ENCODE data around the gene OR10H1.
"Not testable (repeated sequence)": the region's sequence is repeated elsewhere in the genome, so short reads cannot be mapped to it uniquely, and the experiment has no call there.

The OR10H1 gene

DNA sequence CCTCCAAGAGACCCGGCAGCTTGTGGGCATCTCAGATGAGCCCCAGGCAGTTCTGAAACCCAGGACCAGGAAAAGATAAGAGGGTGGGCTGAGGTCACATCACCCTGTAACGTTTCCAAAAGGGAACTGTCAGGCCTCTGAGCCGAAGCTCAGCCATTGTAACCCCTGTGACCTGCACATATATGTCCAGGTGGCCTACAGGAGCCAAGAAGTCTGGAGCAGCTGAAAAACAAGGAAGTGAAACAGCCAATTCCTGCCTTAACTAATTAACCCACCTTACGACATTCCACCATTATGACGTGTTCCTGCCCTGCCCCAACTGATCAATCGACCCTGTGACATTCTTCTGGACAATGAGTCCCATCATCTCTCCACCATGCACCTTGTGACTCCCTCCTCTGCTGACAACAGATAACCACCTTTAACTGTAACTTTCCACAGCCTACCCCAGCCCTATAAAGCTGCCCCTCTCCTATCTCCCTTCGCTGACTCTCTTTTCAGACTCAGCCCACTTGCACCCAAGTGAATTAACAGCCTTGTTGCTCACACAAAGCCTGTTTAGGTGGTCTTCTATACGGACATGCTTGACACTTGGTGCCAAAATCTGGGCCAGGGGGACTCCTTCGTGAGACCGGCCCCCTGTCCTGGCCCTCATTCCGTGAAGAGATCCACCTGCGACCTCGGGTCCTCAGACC, 13.3 kb upstream of the OR10H1 start:
- DNase-seq: not testable (repeated sequence)

DNA sequence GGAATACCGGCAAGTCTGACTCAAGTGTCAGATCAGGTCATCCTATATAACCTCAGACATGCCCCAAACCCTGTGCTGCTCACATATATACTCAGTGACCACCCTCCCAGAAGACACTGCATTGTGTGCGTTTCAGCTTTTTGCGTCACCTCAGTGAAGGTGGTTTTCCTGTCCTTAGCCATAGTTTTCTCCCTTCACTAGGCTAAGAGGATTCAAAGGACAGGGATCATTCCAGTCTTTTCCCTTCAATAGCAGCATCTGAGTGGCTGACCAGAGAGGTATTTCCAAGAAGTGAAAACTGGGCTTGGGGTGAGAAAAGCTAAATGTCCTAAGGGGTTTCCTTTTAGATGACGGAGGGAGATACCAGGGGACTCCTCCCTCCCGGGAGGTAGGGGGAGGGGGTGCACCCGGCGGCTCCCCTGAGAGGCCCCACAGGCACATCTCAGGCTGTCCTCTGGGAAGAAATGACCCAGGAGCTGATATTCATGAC, 12.7 kb upstream of the OR10H1 start:
- no peak for DNase-seq

DNA sequence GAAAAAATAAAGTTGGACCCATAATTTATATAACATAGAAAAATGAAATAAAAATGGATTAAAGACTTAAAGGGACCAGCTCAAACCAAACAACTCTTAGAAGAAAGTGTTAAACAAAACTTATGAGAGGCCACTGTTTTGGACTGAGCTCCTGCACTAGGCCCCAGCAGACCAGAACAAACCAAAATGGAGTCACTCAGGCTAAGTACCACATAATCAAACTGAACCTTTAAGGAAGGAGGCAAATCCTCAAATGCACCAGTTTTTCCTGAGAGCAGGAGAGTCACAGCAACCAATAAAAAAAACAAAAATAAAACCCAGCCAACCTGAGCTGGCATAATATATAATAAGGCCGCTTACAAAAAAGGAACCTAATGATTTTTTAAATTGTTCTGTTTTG, 10.3 kb upstream of the OR10H1 start:
- no peak for DNase-seq

DNA sequence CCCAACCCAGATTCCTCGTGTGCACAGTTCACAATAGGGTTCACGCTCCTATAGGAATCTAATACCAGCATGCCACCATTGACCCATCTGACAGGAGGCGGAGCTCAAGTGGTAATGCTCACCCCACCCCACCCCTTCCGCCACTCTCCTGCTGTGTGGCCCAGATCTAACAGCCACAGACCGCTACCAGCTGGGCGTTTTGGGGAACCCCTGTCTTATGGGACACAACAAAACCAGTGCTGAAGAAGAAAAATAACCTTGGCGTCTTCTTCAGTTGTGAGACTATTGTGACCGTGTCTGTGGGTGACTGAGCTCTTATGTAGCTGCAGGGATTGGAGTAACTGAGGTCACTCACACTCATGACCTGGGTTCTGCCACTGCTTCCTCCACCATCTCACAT, 5.2 kb upstream of the OR10H1 start:
- DNase-seq: no peak

DNA sequence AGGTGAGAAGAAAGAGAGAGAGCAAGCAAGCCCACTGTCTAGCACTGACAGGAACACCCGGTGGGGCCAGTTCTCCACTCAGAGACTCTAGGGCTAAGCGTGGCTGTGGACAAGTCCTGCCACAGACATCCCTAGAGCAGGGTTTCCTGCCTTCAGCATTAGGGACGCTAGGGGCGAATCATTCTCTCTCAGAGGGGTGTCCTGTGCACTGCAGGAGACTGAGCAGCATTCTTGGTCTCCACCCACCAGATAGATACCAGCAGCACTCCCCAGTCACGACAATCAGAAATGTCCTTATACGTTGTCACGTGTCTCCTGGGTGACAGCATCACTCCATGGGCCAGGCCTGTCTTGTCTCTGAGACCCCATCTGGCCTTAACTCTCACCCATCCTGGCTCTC, 1.5 kb downstream of the OR10H1 start:
- no peak for DNase-seq

DNA sequence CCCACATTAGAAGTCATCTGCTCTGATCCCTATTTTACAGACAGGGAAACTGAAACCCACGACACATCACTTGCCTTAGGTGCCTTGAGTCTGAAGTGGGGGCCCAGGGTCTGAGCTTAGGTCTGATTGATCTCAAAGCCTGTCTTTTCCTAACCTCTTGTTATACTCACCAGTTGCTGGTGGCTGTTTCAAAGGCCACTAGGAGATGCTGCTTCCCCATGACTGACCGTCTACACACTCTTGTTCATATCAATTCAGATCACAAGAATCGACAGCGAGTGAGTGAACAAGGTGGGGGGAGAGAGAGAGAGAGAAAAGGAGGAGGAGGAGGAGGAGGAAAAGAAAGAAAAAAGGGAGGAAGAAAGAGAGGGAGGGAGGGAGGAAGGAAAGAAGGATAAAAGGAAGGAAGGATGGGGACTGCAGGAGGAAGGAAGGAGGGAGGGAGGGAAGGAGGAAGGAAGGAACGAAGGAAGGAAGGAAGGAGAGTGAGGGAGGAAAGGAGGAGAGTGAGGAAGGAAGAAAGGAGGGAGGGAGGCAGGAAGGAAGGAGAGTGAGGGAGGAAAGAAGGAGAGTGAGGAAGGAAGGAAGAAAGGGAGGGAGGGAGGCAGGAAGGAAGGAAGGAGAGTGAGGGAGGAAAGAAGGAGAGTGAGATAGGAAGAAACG, 3.3 kb downstream of the OR10H1 start:
- DNase-seq: no peak

DNA sequence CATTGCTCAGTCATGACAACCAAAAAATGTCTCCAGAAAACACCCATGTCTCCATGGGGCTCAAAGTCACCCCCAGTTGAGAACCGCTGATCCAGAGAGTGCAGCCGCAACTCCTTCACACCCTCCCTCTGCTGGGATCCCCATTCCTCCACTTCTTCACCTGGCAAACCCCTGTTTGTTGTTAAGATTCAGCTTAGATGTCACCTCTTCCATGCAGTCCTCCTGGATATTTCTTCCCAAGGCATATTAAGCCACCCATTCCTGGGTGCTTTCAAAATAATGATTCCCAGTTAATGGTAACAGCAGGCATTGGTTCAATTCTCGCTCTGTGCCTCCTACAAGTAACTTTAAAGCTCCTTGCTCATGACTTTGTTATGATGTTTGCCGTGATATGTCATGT, 4.0 kb downstream of the OR10H1 start:
- no peak for DNase-seq

DNA sequence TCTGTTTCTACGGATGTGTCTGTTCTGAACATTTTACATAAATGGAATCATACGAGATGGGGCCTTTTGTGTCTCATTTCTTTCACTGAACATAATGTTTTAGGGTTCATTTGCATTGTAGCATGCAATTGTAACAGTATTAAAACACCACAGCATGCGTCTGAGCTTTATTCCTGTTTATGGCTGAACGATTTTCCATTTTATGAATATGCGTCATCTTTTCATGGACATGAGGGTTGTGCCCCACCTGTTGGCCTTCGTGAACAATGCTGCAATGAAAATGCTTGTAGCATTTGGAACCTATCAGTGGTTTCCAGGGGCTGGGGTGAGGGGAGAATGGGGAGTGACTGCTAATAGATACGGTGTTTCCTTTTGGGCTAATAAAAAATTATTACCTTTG, 5.1 kb downstream of the OR10H1 start:
- DNase-seq: peak; percentile 26

DNA sequence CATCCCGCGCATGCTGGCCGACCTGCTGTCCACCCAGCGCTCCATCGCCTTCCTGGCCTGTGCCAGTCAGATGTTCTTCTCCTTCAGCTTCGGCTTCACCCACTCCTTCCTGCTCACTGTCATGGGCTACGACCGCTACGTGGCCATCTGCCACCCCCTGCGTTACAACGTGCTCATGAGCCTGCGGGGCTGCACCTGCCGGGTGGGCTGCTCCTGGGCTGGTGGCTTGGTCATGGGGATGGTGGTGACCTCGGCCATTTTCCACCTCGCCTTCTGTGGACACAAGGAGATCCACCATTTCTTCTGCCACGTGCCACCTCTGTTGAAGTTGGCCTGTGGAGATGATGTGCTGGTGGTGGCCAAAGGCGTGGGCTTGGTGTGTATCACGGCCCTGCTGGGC, 21.2 kb downstream of the OR10H1 start:
- not testable (repeated sequence) for DNase-seq

DNA sequence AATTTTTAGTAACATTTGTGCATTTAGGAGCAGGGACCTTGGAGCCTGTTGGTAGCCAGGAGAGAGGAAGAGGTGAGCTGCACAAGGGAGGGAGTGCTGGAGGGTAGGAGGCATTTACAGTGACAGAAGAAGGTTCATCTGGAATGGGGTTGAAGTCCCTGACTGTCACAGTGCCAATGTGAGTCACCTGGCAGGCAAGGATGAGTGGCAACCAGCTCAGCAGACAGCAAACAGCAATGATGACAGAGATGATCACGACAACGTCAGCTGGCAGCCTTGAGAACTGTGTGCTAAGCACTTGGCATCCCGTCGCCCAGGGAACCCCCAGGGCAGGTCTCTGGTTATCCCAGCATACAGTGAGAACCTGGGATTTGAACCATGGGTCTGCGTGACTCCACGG, 25.4 kb downstream of the OR10H1 start:
- DNase-seq: no peak

DNA sequence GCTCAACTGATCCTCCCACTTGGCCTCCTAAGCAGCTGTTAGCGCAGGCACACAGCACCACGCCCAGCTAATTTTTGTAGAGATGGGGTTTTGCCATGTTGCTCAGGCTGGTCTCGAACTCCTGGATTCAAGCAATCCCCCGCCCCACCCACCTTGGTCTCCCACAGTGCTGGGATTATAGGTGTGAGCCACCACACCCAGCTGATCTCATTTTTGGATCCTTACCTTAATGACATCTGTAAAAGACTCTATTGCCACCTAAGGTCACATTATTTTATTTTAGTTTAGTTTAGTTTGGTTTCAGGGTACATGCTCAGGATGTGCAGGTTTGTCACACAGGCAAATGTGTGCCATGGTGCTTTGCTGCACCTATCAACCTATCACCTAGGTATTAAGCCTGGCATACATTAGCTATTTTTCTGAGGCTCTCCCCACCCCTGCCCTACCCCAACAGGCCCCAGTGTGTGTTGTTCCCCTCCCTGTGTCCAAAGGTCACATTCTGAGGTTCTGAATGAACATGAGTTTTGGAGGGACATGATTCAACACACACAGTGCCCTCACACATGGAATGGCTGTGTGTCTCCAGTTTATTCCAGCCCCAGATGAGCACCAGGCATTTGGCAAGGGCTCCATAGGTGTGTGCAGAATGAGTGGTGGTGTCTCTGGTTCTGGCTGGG, 26.7 kb downstream of the OR10H1 start:
- no peak for DNase-seq

DNA sequence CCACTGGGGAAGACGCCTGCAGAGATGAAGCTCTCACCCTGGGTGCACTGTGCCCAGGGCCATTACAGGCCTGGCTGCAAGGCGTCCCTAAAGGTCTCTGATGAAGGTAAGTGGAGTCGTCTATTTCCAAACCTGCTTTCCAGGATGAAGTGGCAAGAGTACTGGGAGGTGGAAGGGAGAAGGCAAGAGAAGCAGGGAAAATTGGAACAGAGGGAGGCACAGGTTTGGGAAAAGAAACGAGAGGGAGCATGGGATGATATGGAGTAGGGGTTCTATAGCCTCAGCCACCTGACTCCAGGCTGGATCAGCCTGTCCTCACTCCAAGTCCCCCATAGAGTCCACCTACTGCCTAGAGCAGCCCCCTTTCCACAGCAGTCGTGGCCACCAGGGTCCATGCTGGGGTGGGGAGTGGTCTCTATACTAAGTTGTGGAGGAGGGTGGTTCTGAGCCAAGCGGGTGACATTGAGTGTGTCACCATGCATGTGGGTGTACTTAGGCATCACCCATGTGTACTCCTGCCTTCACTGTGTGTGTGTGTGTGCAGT, 27.8 kb downstream of the OR10H1 start, which contains the start of gene OR10H5:
TSS of gene OR10H5 (plus strand) at position 51 of the 545 bp plus-strand sequence. CDS start 6,388 bp downstream, outside the sequence.
- DNase-seq: no peak

DNA sequence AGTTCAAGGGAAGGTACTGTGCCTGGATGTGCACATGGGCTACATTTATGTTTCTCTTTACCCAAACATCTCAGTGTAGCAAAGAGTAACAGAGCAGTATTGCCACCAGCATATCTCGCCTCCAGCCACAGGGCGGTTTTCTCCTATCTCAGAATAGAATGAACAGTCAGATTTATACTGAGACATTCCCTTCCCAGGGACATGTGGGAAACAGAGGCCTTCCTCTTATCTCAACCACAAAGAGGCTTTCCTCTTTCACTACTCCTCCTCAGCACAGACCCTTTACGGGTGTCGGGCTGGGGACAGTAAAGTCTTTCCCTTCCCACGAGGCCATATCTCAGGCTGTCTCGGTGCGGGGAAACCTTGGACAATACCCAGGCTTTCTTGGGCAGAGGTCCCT, 32.6 kb downstream of the OR10H1 start:
- DNase-seq: not testable (repeated sequence)

DNA sequence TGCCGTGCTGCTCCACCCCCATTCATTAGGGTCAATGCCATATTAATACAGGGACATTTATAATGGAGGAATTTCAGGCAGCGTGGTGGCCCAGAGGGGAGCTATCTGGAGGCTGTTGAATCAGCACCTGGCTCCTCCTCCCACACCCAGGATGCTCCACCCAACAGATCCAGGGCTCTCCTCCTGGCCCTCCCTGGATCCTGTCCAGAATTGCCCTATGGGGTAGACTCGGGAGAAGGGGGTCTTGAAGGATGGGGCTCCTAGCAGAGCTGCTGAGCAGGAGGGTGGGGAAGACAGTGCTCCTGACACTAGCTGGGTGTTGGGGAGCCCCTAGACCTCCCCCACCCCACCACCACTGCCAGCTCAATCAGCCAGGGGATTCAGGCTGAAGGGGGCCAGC, 33.3 kb downstream of the OR10H1 start:
- no peak for DNase-seq

DNA sequence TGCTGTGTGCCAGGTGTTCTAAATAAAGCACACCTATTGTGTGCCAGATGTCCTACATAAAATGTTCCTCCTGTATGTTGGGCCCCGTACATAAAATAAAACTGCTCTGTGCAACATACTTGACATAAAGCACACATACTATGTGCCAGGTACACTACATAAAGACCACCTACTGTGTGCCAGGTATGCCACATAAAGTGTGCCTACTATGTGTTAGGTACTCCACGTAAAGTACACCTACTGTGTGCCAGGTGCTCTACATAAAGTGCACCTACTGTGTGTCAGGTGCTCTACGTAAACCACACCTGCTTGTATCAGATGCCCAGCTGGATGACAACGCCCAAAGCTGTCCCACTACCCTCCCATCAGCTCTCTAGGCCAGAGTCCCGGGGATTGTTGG, 33.8 kb downstream of the OR10H1 start:
- no peak for DNase-seq

DNA sequence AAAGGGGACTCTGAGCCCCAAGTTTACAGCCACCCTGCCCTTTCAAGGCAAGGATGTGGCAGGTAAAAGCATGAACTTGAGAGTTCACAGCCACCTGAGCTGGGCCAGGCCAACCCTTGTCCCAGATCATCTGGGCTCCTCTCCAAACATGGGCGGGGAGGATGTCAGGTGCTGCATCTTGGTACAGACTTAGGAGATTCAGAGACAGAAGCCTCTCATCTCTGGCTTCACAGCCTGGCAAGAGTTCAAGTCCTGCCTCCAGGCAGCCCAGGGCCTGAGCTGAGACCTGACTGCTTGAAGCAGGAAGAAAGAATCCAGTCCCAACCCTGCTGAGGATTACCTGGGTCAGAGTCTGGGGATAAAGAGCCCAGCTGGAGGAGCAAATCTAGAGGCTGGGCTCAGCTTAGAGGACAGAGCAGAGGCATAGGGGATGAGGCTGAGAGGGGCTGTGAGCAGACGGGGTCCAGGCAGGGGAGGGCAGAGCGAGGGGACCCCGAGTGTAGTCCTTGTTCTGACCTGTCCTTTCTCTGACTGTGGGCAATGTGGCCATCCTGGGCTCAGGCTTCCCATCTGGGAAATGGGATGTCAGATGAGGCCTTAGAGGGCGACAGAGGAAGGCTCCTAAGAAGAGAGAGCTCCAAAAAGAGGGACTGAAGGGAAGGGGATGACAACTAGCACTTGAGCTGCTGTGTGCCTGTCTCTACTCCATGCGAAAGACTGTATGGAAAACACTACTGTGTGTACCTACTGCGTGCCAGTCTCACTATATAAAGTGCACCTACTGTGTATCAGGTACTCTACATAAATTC, 34.6 kb downstream of the OR10H1 start:
- DNase-seq: peak; percentile 66

DNA sequence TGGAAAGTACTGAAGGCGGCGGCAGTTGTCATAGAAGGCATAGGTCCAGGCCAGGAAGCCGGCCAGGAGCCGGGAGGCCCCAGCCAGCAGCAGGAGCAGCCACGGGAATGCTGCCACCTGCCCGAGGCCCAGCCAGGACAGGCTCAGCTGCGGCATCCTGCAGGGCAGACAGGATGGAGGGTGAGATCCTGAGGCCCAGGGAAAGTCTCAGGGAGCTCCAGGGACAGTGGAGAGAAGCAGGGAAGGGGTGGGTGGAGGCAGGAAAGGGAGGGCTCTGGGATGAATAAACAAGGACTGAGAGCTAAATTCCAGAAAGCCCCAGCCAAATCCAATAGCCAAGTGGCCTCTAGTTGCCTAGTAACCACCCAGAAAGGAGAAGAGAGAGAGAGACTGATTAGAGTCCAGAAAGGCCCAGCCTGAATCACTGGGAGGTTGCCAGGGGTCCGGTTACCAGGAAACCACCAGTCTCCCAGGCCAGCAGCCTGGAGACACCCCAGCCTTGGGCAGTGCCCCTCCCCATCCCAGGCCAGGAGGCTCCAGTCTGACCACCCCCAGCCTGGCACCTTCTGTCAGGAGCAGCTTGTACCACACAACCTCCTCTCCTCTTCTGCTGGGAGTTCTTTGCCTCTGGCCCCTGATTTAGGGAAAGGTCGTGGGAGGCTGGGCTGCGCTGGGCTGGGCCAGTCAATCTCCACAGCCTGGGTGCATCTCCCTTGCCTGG, 35.5 kb downstream of the OR10H1 start:
- peak; percentile 92 for DNase-seq

DNA sequence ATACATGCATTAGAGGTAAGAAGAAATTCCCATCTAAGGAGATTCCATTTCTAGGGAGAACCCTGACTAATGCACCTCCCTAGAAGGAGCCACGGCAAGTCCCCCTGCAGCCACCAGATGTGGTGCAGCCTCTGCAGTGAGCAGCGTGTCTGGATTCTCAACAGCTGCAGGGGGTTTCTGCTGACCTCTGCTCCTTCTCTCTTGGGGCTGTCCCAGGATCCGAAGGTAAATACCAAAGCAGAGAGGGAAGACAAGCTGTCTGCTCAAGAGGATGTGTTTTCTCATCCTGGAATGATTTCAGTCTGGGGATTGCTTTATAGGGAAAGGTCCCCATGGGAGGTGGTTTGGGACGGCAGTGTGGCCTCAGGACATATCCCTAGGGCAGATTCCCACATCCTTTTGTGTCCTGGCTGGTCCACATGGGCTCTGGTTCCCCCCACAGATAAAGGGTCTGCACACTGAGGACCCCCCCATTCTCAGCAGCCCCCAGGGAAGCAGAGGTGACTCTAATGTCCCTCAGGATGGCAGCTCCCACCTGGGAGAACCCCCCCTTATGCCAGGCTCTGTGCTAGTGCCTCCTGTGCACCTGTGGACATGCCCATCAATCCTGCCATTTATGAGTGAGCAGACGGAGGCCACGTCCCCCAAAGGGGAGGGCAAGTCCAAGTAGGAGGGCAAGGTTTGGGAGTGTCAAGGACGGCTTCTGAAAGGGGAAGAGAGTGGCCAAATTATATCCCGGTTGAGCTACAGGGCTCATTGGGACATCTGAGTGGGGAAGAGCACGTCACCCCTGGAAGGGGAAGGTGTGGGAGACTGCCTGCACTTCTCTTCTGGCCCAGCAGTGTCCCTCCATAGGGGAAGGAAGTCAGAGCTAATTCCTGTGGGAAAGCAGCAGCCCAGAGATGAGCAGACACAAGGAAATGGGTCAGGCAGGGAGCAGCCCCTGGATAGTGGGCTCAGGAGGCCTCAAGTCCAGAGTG, 38.2 kb downstream of the OR10H1 start:
- no peak for DNase-seq

DNA sequence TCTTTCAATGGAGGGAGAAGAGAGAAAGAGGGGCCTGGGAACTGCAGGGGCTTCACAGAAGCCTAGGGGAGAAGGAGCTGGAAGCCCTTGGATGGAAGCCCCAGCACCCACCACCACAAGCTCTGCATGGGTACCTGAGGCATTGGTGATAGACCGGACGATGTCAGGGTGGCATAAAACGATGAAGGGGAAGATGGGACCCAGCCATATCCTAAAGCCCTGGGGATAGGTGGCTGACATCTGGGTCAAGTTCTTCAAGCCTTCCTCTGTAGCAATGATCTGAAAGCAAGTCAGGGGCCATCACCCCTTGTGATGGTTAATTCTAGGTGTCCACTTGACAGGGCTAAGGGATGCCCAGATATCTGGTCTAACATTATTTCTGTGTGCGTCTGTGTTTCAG, 39.2 kb downstream of the OR10H1 start:
- no peak for DNase-seq

DNA sequence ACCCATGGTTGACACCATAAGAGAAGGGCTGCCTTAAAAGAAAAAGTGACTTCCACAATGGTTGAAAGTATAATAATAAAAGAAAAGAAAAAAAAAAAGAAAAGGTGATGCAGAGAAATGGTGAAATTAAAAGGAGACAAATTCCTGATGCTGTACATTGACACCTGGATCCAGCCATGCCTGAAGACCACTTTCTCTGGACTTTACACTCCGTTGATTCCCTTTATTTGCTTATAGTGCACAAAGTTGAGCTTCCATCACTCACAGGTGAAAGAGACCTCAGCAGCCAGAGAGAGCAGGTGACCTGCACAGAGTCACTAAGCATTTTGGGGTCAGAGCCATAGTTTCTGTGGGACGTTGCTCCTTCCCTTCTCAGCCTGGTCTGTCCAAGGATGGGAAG, 40.2 kb downstream of the OR10H1 start:
- no peak for DNase-seq

DNA sequence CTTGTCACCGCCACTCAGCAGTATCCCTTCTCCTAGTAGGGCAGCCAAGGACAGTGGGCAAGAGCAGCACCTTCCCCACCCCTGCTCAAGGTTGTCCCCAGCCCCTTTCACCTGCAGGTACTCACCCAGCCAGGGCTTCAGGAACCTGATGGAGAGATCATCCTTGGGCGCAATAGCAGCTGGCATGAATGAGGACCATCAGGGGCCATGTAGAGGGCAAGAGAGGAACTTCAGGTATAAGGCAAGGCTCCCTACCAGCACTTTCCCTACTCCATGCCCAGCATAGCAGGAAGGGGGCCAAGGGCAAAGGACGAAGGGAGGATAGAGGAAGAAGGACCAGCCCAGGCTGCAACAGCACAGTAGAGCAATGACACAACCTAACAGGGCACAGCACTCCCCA, 41.3 kb downstream of the OR10H1 start:
- DNase-seq: not testable (repeated sequence)

Measured in femur (tissue), 1 donor.